Measurements from ENCODE around the gene RIT2.

- TF ChIP-seq POLR2A (IDR thresholded peaks at IDR 0.05; ENCODE audit: low read depth) (no peak), CTCF (IDR thresholded peaks at IDR 0.05) (no peak), POLR2AphosphoS5 (IDR thresholded peaks at IDR 0.05) (no peak), EP300 (IDR thresholded peaks at IDR 0.05) (no peak)
These were observed 379.4 kb downstream of the RIT2 start for GRCh38 chr18:42736074-42736473.

All from esophagus muscularis mucosa (tissue), 4 donors.